Erythroblast (primary cell): ENCODE data around the gene IMMP2L.

Experiments used
- GATA1 ChIP-seq: IDR thresholded peaks from 2 replicates; pipeline ENCODE4 v1.6.1; 2011; ENCODE audit warnings: low read depth, mild to moderate bottlenecking, control low read depth, low read length, moderate library complexity
- POLR2A ChIP-seq: IDR thresholded peaks from 2 replicates; pipeline ENCODE4 v1.6.1; 2011; ENCODE audit warnings: mild to moderate bottlenecking, low read length

GRCh38 chr7:110650328-110650727 is 912.0 kb downstream of the IMMP2L start:
- TF ChIP-seq POLR2A (no peak), GATA1 (no peak)
